ENCODE measurements around the gene CFAP61. TPM values are rescaled to one million over a fixed set of nuclear protein-coding genes. Genes with fewer than 3 reads are reported as not detected.

CFAP61 gene
- total RNA-seq, 1 donor from 2014 or later, result not detected

- DNase-seq (ENCODE audit: low read depth), result no peak
- TF ChIP-seq CTCF (conservative IDR thresholded peaks at IDR 0.05; ENCODE audit: low read depth, low read length), result no peak
- no peak overlapping the region for H3K4me3 ChIP-seq (ENCODE audit: low read depth, low read length)
Observed at GRCh38 chr20:20373091-20373571, 320.8 kb downstream of the CFAP61 start.

- no peak for TF ChIP-seq CTCF (conservative IDR thresholded peaks at IDR 0.05; ENCODE audit: low read depth, low read length)
- no peak overlapping the region for H3K4me3 ChIP-seq (ENCODE audit: low read depth, low read length)
- no peak for DNase-seq (ENCODE audit: low read depth)
Observed at GRCh38 chr20:20375862-20376261, 323.5 kb downstream of the CFAP61 start.

- no peak for TF ChIP-seq CTCF (conservative IDR thresholded peaks at IDR 0.05; ENCODE audit: low read depth, low read length)
- DNase-seq (ENCODE audit: low read depth), result no peak
- H3K4me3 ChIP-seq (ENCODE audit: low read depth, low read length), result no peak overlapping the region
Observed at GRCh38 chr20:20386192-20386591, 333.9 kb downstream of the CFAP61 start.

DNA sequence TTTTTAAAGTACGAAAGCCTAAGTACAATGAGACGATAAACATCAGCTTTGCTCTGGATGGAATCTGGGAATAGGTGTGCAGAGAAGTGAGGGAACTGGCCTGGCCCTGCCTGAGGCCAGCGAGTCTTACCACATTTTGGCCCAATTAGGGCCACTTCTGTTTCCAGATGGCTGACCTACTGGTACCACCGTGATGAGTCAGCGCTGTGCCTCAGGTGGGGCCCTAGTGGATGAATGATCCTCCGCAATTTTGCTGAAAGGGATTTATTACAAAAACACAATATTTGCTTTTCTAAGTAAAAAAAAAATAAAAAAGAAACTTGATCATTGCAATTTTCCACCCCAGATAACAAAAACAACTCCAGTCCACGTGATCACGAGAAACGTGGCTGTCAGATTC is 338.1 kb downstream of the CFAP61 start:
- no peak for DNase-seq (ENCODE audit: low read depth)
- TF ChIP-seq CTCF (conservative IDR thresholded peaks at IDR 0.05; ENCODE audit: low read depth, low read length), result no peak
- H3K4me3 ChIP-seq (ENCODE audit: low read depth, low read length), result no peak overlapping the region

DNA sequence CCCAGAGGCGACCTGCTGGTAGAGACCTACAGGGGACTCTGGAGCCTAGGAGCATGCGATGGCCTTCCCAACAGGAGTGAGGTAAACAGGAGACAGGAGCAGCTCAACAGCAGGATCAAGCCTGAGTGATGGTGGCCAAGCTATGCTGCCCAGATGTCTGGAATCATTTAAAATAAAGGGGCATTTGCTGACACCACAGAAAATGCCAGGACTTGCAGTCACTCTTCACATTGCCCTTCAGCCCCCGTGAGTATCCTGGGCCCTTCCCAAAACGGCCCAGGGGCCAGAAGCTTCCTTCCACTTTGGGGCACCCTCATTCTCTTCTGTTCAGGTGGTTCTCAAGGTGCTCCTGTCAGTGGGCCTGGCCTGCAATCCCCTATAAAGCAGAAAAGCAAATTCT is 338.8 kb downstream of the CFAP61 start:
- DNase-seq (ENCODE audit: low read depth), result no peak
- no peak overlapping the region for H3K4me3 ChIP-seq (ENCODE audit: low read depth, low read length)
- TF ChIP-seq CTCF (conservative IDR thresholded peaks at IDR 0.05; ENCODE audit: low read depth, low read length), result no peak

- no peak for DNase-seq (ENCODE audit: low read depth)
- no peak overlapping the region for H3K4me3 ChIP-seq (ENCODE audit: low read depth, low read length)
- TF ChIP-seq CTCF (conservative IDR thresholded peaks at IDR 0.05; ENCODE audit: low read depth, low read length), result no peak
Observed at GRCh38 chr20:20391766-20392165, 339.4 kb downstream of the CFAP61 start.

All from epithelial cell of proximal tubule (primary cell).